ENCODE results near the gene C17orf58.

GRCh38 chr17:67994817-67995569 is 1.3 kb downstream of the C17orf58 start:
- no peak for TF ChIP-seq CTCF (conservative IDR thresholded peaks at IDR 0.05; ENCODE audit: low read depth in 2 of 2)
- TF ChIP-seq POLR2AphosphoS5 (IDR thresholded peaks at IDR 0.05; ENCODE audit: low read depth) = peak; percentile 21; the same call in 1 of the 2 replicates
- no peak for TF ChIP-seq ETS1 (IDR thresholded peaks at IDR 0.05)
- no peak for TF ChIP-seq REST (IDR thresholded peaks at IDR 0.05; ENCODE audit: unreplicated experiment)
- no peak for TF ChIP-seq EZH2phosphoT487 (IDR thresholded peaks at IDR 0.05; ENCODE audit: unreplicated experiment)
- TF ChIP-seq EZH2 (IDR thresholded peaks at IDR 0.05; ENCODE audit: low read depth, unreplicated experiment) = no peak
- TF ChIP-seq ZNF331 (CRISPR knock-in tag; IDR thresholded peaks at IDR 0.05; ENCODE audit: low read depth) = no peak
- no peak for TF ChIP-seq ZNF114 (CRISPR knock-in tag; IDR thresholded peaks at IDR 0.05)
- TF ChIP-seq STAT1 (IDR thresholded peaks at IDR 0.05; ENCODE audit: unreplicated experiment) = no peak
- no peak for TF ChIP-seq JUNB (IDR thresholded peaks at IDR 0.05; ENCODE audit: unreplicated experiment)
